A549 (cell line): ENCODE data around the gene CRYZ. TPM values are rescaled to one million over a fixed set of nuclear protein-coding genes. Genes with fewer than 3 reads are reported as not detected.

ENCODE experiments used
- ATAC-seq, 2 experiments: fragments of 200-7000 bp in 1 of 2; fragments of >200 bp in 1 of 2; cut with Nextera tagmentation in 1 of 2; cut with Tn5 transposase in 1 of 2; 3 replicates each; pipeline versions ENCODE4 v1.8.0 to v1.9.1; 2018 to 2020; ENCODE audit warnings: mild to moderate bottlenecking in 1 of 2, moderate library complexity in 1 of 2
- CTCF ChIA-PET: fragments of 300-600 bp; sonication (Branson Sonifier 250); formaldehyde crosslinking; extraction: SDS; loops from one replicate; lab custom pipeline; 2021; ENCODE audit warnings: antibody characterized with exemption, inconsistent platforms; lab: Yijun Ruan, JAX
- POLR2A ChIA-PET: fragments of 350-600 bp; formaldehyde crosslinking; extraction: SDS; loops from one replicate; lab custom pipeline; 2021; ENCODE audit warnings: antibody characterized with exemption, inconsistent platforms; lab: Yijun Ruan, JAX
- DNase-seq, 2 experiments: peaks; one replicate each; pipeline versions ENCODE4 v3.0.0 to v3.0.0-alpha.2; 2011 to 2016; ENCODE audit warnings: low read depth in 1 of 2, low spot score in 1 of 2
- FAIRE-seq: peaks from 2 replicates; lab custom pipeline; 2011; peaks lifted over from hg19 to GRCh38; lab: Jason Lieb, UNC
- H3K27ac ChIP-seq, 2 experiments: fragments of >200 bp; sonication (Bioruptor Twin); formaldehyde crosslinking; 3 replicates each; pipeline ENCODE4 v1.5.1; 2016 to 2017
- H3K4me1 ChIP-seq: fragments of >200 bp; sonication (Bioruptor Twin); formaldehyde crosslinking; 3 replicates; pipeline ENCODE4 v1.6.1; 2016
- H3K4me2 ChIP-seq: fragments of >200 bp; sonication (Bioruptor Twin); formaldehyde crosslinking; 3 replicates; pipeline ENCODE4 v1.6.1; 2016
- H3K4me3 ChIP-seq: fragments of >200 bp; sonication (Bioruptor Twin); formaldehyde crosslinking; 3 replicates; pipeline ENCODE4 v1.5.1; 2016
- H3K9me3 ChIP-seq: fragments of >200 bp; sonication (Bioruptor Twin); formaldehyde crosslinking; 3 replicates; pipeline ENCODE4 v1.6.1; 2016
- ATOH8 ChIP-seq: fragments of 250-450 bp; sonication (Bioruptor Pico); IDR thresholded peaks from 2 replicates; pipeline ENCODE4 v1.5.0; 2020; ENCODE audit warnings: low read depth, mild to moderate bottlenecking, moderate library complexity
- CHD2 ChIP-seq: fragments of 150-350 bp; IDR thresholded peaks from 2 replicates; pipeline ENCODE4 v1.6.1; 2014; ENCODE audit warnings: low read length; ENCODE audit not compliant: partially characterized antibody
- CHD4 ChIP-seq: fragments of 200-600 bp; sonication (generic); IDR thresholded peaks from 2 replicates; pipeline ENCODE4 v1.6.1; 2016; ENCODE audit warnings: antibody characterized with exemption, mild to moderate bottlenecking, borderline replicate concordance
- E2F6 ChIP-seq: IDR thresholded peaks from 2 replicates; pipeline ENCODE4 v1.6.1; 2012; ENCODE audit warnings: low read depth, borderline replicate concordance
- ESRRA ChIP-seq: fragments of 150-350 bp; IDR thresholded peaks from 2 replicates; pipeline ENCODE4 v1.6.1; 2014; ENCODE audit warnings: mild to moderate bottlenecking, low read length, borderline replicate concordance
- GATA3 ChIP-seq: IDR thresholded peaks from 2 replicates; pipeline ENCODE4 v1.6.1; 2012; ENCODE audit warnings: borderline replicate concordance
- HDAC2 ChIP-seq: fragments of 200-600 bp; sonication (generic); IDR thresholded peaks from 2 replicates; pipeline ENCODE4 v1.6.1; 2016
- HMGXB4 ChIP-seq: fragments of 250-450 bp; sonication (Bioruptor Pico); IDR thresholded peaks from 2 replicates; pipeline ENCODE4 v1.5.0; 2021; ENCODE audit warnings: mild to moderate bottlenecking, moderate library complexity, borderline replicate concordance
- HOXA7 ChIP-seq: fragments of 250-450 bp; sonication (Bioruptor Pico); IDR thresholded peaks from 2 replicates; pipeline ENCODE4 v1.5.0; 2020; ENCODE audit warnings: mild to moderate bottlenecking, moderate library complexity
- JUN ChIP-seq, 2 experiments: fragments of >200 bp; sonication (Bioruptor Twin); formaldehyde crosslinking; IDR thresholded peaks; 2 replicates in 1 of 2; 3 replicates in 1 of 2; pipeline ENCODE4 v1.6.1; 2016 to 2017
- JUNB ChIP-seq: fragments of >200 bp; sonication (Bioruptor Twin); formaldehyde crosslinking; IDR thresholded peaks from 2 replicates; pipeline ENCODE4 v1.6.1; 2016
- KDM1A ChIP-seq: fragments of 200-600 bp; sonication (generic); IDR thresholded peaks from 2 replicates; pipeline ENCODE4 v1.6.1; 2016; ENCODE audit warnings: low read depth, mild to moderate bottlenecking
- MYC ChIP-seq: IDR thresholded peaks from 2 replicates; pipeline ENCODE4 v1.6.1; 2012; ENCODE audit warnings: mild to moderate bottlenecking, inconsistent platforms, low read length, improper control_type of control experiment, borderline replicate concordance
- NFE2L2 ChIP-seq: fragments of 150-350 bp; conservative IDR thresholded peaks from 2 replicates; pipeline ENCODE4 v1.6.1; 2014; ENCODE audit warnings: low read length
- NR3C1 ChIP-seq: fragments of >200 bp; sonication (Bioruptor Twin); formaldehyde crosslinking; IDR thresholded peaks from 3 replicates; pipeline ENCODE4 v1.6.1; 2017
- POLR2A ChIP-seq: IDR thresholded peaks from 2 replicates; pipeline ENCODE4 v1.6.1; 2012; ENCODE audit warnings: mild to moderate bottlenecking, low read length
- REST ChIP-seq: fragments of 200-600 bp; sonication (generic); IDR thresholded peaks from 2 replicates; pipeline ENCODE4 v1.6.1; 2016; ENCODE audit warnings: antibody characterized with exemption, mild to moderate bottlenecking, moderate library complexity
- RFX5 ChIP-seq: fragments of 450-650 bp; IDR thresholded peaks from 2 replicates; pipeline ENCODE4 v1.7.1; 2014; ENCODE audit warnings: antibody characterized with exemption, mild to moderate bottlenecking, moderate library complexity
- RNF2 ChIP-seq: fragments of 200-600 bp; sonication (generic); IDR thresholded peaks from 2 replicates; pipeline ENCODE4 v1.6.1; 2016; ENCODE audit warnings: low read depth, mild to moderate bottlenecking, antibody characterized with exemption, moderate library complexity, borderline replicate concordance
- SREBF2 ChIP-seq: fragments of 450-650 bp; IDR thresholded peaks from 2 replicates; pipeline ENCODE4 v1.6.1; 2014; ENCODE audit warnings: mild to moderate bottlenecking, moderate library complexity
- TFCP2L1 ChIP-seq: fragments of 250-450 bp; sonication (Bioruptor Pico); IDR thresholded peaks from 2 replicates; pipeline ENCODE4 v1.5.0; 2021; ENCODE audit warnings: mild to moderate bottlenecking
- ZSCAN20 ChIP-seq: fragments of 250-450 bp; sonication (Bioruptor Pico); IDR thresholded peaks from 2 replicates; pipeline ENCODE4 v1.8.0; 2022; ENCODE audit warnings: mild to moderate bottlenecking, moderate library complexity
- WGBS: methylation state at CpG from one replicate; pipeline ENCODE4 v1.1.6; 2017; ENCODE audit errors: missing lambda C conversion rate; 5-methylcytosine and 5-hydroxymethylcytosine counted together
- polyA plus RNA-seq, 4 experiments: library from polyadenylated mRNA; depleted of rRNA in 3 of 4; stranded (reverse); fragments of >200 nt; fragmentation: RNase III in 1 of 4; extraction: RNeasy Plus Mini Kit Qiagen cat#74134 plus additional on column Dnase treatment in 1 of 4; gene quantifications; 2 replicates in 3 of 4; 3 replicates in 1 of 4; pipeline ENCODE4 v1.2.3, GENCODE V29; 2011 to 2017

CRYZ gene
- polyA plus RNA-seq, 2 of the 4 experiments (the other 2 are of a cell fraction): 99.1 to 159 TPM

- CTCF ChIA-PET: no interaction called here
- POLR2A ChIA-PET: no interaction called here
- no peak overlapping the region for H3K4me3 ChIP-seq
- FAIRE-seq: no peak
- ATAC-seq: no peak
- no peak overlapping the region for H3K27ac ChIP-seq
- H3K4me2 ChIP-seq: no peak overlapping the region
- TF ChIP-seq ATOH8: no peak
- TF ChIP-seq ESRRA: no peak
- TF ChIP-seq ZSCAN20 (CRISPR knock-in tag): no peak
- TF ChIP-seq SREBF2: no peak
- no peak for TF ChIP-seq HMGXB4 (CRISPR knock-in tag)
- no peak for TF ChIP-seq HDAC2
- no peak for TF ChIP-seq TFCP2L1
- no peak for TF ChIP-seq E2F6
- TF ChIP-seq GATA3: no peak
- TF ChIP-seq HOXA7 (CRISPR knock-in tag): no peak
- TF ChIP-seq KDM1A: no peak
- TF ChIP-seq JUN (IDR thresholded peaks at IDR 0.05): no peak
- no peak for TF ChIP-seq NFE2L2
- TF ChIP-seq RFX5: no peak
- no peak for TF ChIP-seq POLR2A
- no peak for TF ChIP-seq CHD2
- TF ChIP-seq, all 56 proteins: peak for 0
- WGBS: 62% methylated on average over 6 of the region's 6 CpGs
- DNase-seq: no peak
- no peaks in the 10 kb centered on the region for H3K9me3 ChIP-seq
- peaks cover 7% of the 10 kb centered on the region; the same call in 1 of the 3 replicates for H3K4me1 ChIP-seq
Measured at GRCh38 chr1:74715806-74716205, 17.0 kb downstream of the CRYZ start.

- ATAC-seq (no peak), FAIRE-seq (no peak), DNase-seq (no peak)
- WGBS: 90% methylated on average over 1 of the region's 1 CpG
- H3K27ac ChIP-seq: no peak overlapping the region
- POLR2A ChIA-PET: no interaction called here
- no peak overlapping the region for H3K4me3 ChIP-seq
- H3K9me3 ChIP-seq: no peaks in the 10 kb centered on the region
- CTCF ChIA-PET: no interaction called here
- H3K4me2 ChIP-seq: no peak overlapping the region
- no peak for TF ChIP-seq REST
- TF ChIP-seq MYC: no peak
- TF ChIP-seq JUNB: no peak
- TF ChIP-seq JUN (IDR thresholded peaks at IDR 0.05): no peak
- TF ChIP-seq NR3C1: no peak
- TF ChIP-seq CHD4: no peak
- no peak for TF ChIP-seq ZSCAN20 (CRISPR knock-in tag)
- no peak for TF ChIP-seq RNF2
- TF ChIP-seq, all 56 proteins: peak for 0
- peaks cover 7% of the 10 kb centered on the region; the same call in 1 of the 3 replicates for H3K4me1 ChIP-seq
Measured at GRCh38 chr1:74715236-74715502, 17.7 kb downstream of the CRYZ start.
